Liver (tissue), 3 donors: Measurements from ENCODE around the gene VSIG10.

Experiments used
- FOXA1 ChIP-seq: IDR thresholded peaks from 2 replicates; pipeline ENCODE4 v1.6.1; 2016; ENCODE audit warnings: antibody characterized with exemption
- GABPA ChIP-seq, 2 donors: IDR thresholded peaks in 1 of 2; conservative IDR thresholded peaks in 1 of 2; 2 replicates each; pipeline ENCODE4 v1.6.1; 2016; ENCODE audit warnings: antibody characterized with exemption in 2 of 2, mild to moderate bottlenecking in 1 of 2, moderate library complexity in 1 of 2
- HNF4A ChIP-seq, 2 donors: conservative IDR thresholded peaks; 2 replicates each; pipeline ENCODE4 v1.6.1; 2016; ENCODE audit warnings: antibody characterized with exemption in 2 of 2, mild to moderate bottlenecking in 2 of 2
- HNF4G ChIP-seq: IDR thresholded peaks from 2 replicates; pipeline ENCODE4 v1.6.1; 2016; ENCODE audit warnings: antibody characterized with exemption
- RAD21 ChIP-seq, 2 donors: IDR thresholded peaks; 2 replicates each; pipeline ENCODE4 v1.6.1; 2016; ENCODE audit warnings: antibody characterized with exemption in 2 of 2, mild to moderate bottlenecking in 2 of 2
- SP1 ChIP-seq: IDR thresholded peaks from 2 replicates; pipeline ENCODE4 v1.6.1; 2018; ENCODE audit warnings: antibody characterized with exemption, mild to moderate bottlenecking
- TAF1 ChIP-seq: conservative IDR thresholded peaks from 2 replicates; pipeline ENCODE4 v1.6.1; 2016; ENCODE audit warnings: antibody characterized with exemption, mild to moderate bottlenecking
- YY1 ChIP-seq: IDR thresholded peaks from 2 replicates; pipeline ENCODE4 v1.6.1; 2016; ENCODE audit warnings: antibody characterized with exemption, mild to moderate bottlenecking
- TF ChIP-seq, protein P1 (sequence below): fragments of 150-350 bp; IDR thresholded peaks from 2 replicates; pipeline ENCODE4 v1.5.1; 2017; ENCODE audit warnings: improper control_type of control experiment, low read depth, low read length; ENCODE audit not compliant: missing input control
- TF ChIP-seq, protein P2 (sequence below): IDR thresholded peaks from 2 replicates; pipeline ENCODE4 v1.6.1; 2016; ENCODE audit warnings: antibody characterized with exemption
- TF ChIP-seq, protein P3 (sequence below): IDR thresholded peaks from 2 replicates; pipeline ENCODE4 v1.6.1; 2016; ENCODE audit warnings: antibody characterized with exemption, mild to moderate bottlenecking
- donor health status: healthy.
- donor health status: healthy.

DNA sequence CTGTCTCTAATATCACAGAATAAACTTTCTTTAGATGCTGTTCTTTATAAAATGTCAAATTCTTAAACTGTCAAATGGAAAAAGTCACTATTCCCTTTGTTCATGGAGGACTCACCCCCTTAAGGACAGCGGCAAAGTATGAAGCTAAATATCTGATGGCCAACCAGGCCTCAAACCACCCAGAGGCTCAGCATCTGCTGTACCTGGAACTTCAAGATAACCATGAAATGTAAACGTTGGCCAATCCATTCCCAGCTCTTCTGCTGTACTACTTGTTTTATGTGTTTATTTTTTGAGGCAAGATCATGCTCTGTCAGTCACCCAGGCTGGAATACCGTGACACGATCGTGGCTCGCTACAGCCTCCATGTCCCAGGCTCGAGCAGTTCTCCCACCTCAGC is 71.6 kb downstream of the VSIG10 start:
- TF ChIP-seq GABPA (IDR thresholded peaks at IDR 0.05 in 1 of 2, conservative IDR thresholded peaks at IDR 0.05 in 1 of 2) (no peak), RAD21 (IDR thresholded peaks at IDR 0.05) (no peak), YY1 (no peak), FOXA1 (no peak), HNF4A (conservative IDR thresholded peaks at IDR 0.05) (no peak), TAF1 (no peak), HNF4G (no peak), SP1 (no peak)
- TF ChIP-seq, protein P1, sequence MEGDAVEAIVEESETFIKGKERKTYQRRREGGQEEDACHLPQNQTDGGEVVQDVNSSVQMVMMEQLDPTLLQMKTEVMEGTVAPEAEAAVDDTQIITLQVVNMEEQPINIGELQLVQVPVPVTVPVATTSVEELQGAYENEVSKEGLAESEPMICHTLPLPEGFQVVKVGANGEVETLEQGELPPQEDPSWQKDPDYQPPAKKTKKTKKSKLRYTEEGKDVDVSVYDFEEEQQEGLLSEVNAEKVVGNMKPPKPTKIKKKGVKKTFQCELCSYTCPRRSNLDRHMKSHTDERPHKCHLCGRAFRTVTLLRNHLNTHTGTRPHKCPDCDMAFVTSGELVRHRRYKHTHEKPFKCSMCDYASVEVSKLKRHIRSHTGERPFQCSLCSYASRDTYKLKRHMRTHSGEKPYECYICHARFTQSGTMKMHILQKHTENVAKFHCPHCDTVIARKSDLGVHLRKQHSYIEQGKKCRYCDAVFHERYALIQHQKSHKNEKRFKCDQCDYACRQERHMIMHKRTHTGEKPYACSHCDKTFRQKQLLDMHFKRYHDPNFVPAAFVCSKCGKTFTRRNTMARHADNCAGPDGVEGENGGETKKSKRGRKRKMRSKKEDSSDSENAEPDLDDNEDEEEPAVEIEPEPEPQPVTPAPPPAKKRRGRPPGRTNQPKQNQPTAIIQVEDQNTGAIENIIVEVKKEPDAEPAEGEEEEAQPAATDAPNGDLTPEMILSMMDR = no peak
- TF ChIP-seq, protein P2, sequence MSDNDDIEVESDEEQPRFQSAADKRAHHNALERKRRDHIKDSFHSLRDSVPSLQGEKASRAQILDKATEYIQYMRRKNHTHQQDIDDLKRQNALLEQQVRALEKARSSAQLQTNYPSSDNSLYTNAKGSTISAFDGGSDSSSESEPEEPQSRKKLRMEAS = no peak
- TF ChIP-seq, protein P3, sequence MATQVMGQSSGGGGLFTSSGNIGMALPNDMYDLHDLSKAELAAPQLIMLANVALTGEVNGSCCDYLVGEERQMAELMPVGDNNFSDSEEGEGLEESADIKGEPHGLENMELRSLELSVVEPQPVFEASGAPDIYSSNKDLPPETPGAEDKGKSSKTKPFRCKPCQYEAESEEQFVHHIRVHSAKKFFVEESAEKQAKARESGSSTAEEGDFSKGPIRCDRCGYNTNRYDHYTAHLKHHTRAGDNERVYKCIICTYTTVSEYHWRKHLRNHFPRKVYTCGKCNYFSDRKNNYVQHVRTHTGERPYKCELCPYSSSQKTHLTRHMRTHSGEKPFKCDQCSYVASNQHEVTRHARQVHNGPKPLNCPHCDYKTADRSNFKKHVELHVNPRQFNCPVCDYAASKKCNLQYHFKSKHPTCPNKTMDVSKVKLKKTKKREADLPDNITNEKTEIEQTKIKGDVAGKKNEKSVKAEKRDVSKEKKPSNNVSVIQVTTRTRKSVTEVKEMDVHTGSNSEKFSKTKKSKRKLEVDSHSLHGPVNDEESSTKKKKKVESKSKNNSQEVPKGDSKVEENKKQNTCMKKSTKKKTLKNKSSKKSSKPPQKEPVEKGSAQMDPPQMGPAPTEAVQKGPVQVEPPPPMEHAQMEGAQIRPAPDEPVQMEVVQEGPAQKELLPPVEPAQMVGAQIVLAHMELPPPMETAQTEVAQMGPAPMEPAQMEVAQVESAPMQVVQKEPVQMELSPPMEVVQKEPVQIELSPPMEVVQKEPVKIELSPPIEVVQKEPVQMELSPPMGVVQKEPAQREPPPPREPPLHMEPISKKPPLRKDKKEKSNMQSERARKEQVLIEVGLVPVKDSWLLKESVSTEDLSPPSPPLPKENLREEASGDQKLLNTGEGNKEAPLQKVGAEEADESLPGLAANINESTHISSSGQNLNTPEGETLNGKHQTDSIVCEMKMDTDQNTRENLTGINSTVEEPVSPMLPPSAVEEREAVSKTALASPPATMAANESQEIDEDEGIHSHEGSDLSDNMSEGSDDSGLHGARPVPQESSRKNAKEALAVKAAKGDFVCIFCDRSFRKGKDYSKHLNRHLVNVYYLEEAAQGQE = no peak
